Chondrocyte (in vitro differentiated cells): ENCODE measurements around the gene CAPN5. TPM values are rescaled to one million over a fixed set of nuclear protein-coding genes. Genes with fewer than 3 reads are reported as not detected.

Experiments
- DNase-seq: peaks from one replicate; pipeline ENCODE4 v3.0.0; 2021; ENCODE audit warnings: mixed read lengths, low spot score
- H3K27ac Mint-ChIP-seq: one replicate; pipeline ENCODE4 v1.8.0; 2021; ENCODE audit warnings: mild to moderate bottlenecking, moderate library complexity, mixed read lengths; ENCODE audit not compliant: unreplicated experiment
- H3K27me3 Mint-ChIP-seq: 2 replicates; pipeline ENCODE4 v1.8.0; 2021; ENCODE audit warnings: low read depth, mixed read lengths
- H3K36me3 Mint-ChIP-seq: 2 replicates; pipeline ENCODE4 v1.8.0; 2021; ENCODE audit warnings: low read depth, mixed read lengths
- H3K4me1 Mint-ChIP-seq: 2 replicates; pipeline ENCODE4 v1.8.0; 2021; ENCODE audit warnings: low read depth, mild to moderate bottlenecking, mixed read lengths
- H3K4me3 Mint-ChIP-seq: one replicate; pipeline ENCODE4 v1.8.0; 2021; ENCODE audit warnings: mild to moderate bottlenecking, moderate library complexity, mixed read lengths; ENCODE audit not compliant: unreplicated experiment
- H3K9me3 Mint-ChIP-seq: 2 replicates; pipeline ENCODE4 v1.8.0; 2021; ENCODE audit warnings: low read depth, mixed read lengths
- CTCF ChIP-seq: fragments of 200-600 bp; sonication (generic); IDR thresholded peaks from 2 replicates; pipeline ENCODE4 v1.5.0; 2021; ENCODE audit warnings: antibody characterized with exemption, mild to moderate bottlenecking, moderate library complexity
- total RNA-seq: library from RNA; stranded (reverse); gene quantifications from 3 replicates; pipeline ENCODE4 v1.2.1, GENCODE V29; 2021

Gene CAPN5
- total RNA-seq, 1 donor from 2014 or later, result 11.9 TPM

- Mint-ChIP-seq H3K4me1 (peaks cover 3% of the 10 kb centered on the region), H3K36me3 (no peaks in the 10 kb centered on the region), H3K4me3 (no peak overlapping the region), H3K27me3 (no peaks in the 10 kb centered on the region), H3K27ac (no peak overlapping the region), H3K9me3 (no peaks in the 10 kb centered on the region)
- TF ChIP-seq CTCF, result no peak
- DNase-seq, result peak; percentile 75
These were observed 20.0 kb downstream of the CAPN5 start for GRCh38 chr11:77086521-77087472.

GRCh38 chr11:77087723-77088225, 21.0 kb downstream of the CAPN5 start:
- H3K9me3 Mint-ChIP-seq, result no peaks in the 10 kb centered on the region
- H3K27me3 Mint-ChIP-seq, result no peaks in the 10 kb centered on the region
- no peak for TF ChIP-seq CTCF
- H3K27ac Mint-ChIP-seq, result no peak overlapping the region
- no peaks in the 10 kb centered on the region for H3K36me3 Mint-ChIP-seq
- peak; percentile 65 for DNase-seq
- H3K4me3 Mint-ChIP-seq, result no peak overlapping the region
- peaks cover under 1% of the 10 kb centered on the region for H3K4me1 Mint-ChIP-seq

GRCh38 chr11:77088236-77089003, 21.6 kb downstream of the CAPN5 start:
- no peak for TF ChIP-seq CTCF
- H3K4me1 Mint-ChIP-seq, result no peaks in the 10 kb centered on the region
- no peak overlapping the region for H3K4me3 Mint-ChIP-seq
- no peaks in the 10 kb centered on the region for H3K9me3 Mint-ChIP-seq
- peak; percentile 49 for DNase-seq
- H3K36me3 Mint-ChIP-seq, result no peaks in the 10 kb centered on the region
- H3K27ac Mint-ChIP-seq, result no peak overlapping the region
- H3K27me3 Mint-ChIP-seq, result no peaks in the 10 kb centered on the region

- no peak overlapping the region for H3K27ac Mint-ChIP-seq
- H3K4me3 Mint-ChIP-seq, result no peak overlapping the region
- TF ChIP-seq CTCF, result no peak
- no peaks in the 10 kb centered on the region for H3K9me3 Mint-ChIP-seq
- DNase-seq, result peak; percentile 53
- no peaks in the 10 kb centered on the region for H3K27me3 Mint-ChIP-seq
- H3K4me1 Mint-ChIP-seq, result no peaks in the 10 kb centered on the region
- H3K36me3 Mint-ChIP-seq, result no peaks in the 10 kb centered on the region
These were observed 22.3 kb downstream of the CAPN5 start for GRCh38 chr11:77089004-77089545.

GRCh38 chr11:77090046-77090372, 23.2 kb downstream of the CAPN5 start:
- H3K36me3 Mint-ChIP-seq, result no peaks in the 10 kb centered on the region
- no peaks in the 10 kb centered on the region for H3K27me3 Mint-ChIP-seq
- H3K4me1 Mint-ChIP-seq, result no peaks in the 10 kb centered on the region
- H3K4me3 Mint-ChIP-seq, result no peak overlapping the region
- DNase-seq, result peak; percentile 55
- H3K9me3 Mint-ChIP-seq, result no peaks in the 10 kb centered on the region
- no peak overlapping the region for H3K27ac Mint-ChIP-seq
- no peak for TF ChIP-seq CTCF
